Ascending aorta (tissue), 2 donors: ENCODE measurements around the gene RFT1. TPM values are rescaled to one million over a fixed set of nuclear protein-coding genes. Genes with fewer than 3 reads are reported as not detected.
A peak's percentile ranks its signal among the peaks of the same experiment; 100 is the strongest.

Source experiments
- DNase-seq, 2 donors: peaks; one replicate each; pipeline ENCODE4 v3.0.0-alpha.2; 2019; ENCODE audit warnings: low spot score in 2 of 2
- H3K27ac ChIP-seq, 2 donors: fragments of 200-600 bp; sonication (generic); one replicate each; pipeline ENCODE4 v1.5.1; 2016 to 2017; ENCODE audit warnings: mild to moderate bottlenecking in 1 of 2
- H3K27me3 ChIP-seq: fragments of 200-600 bp; sonication (generic); one replicate; pipeline ENCODE4 v1.5.1; 2017
- H3K36me3 ChIP-seq, 2 donors: fragments of 200-600 bp; sonication (generic); one replicate each; pipeline ENCODE4 v1.5.1; 2016
- H3K4me1 ChIP-seq, 2 donors: fragments of 200-600 bp; sonication (generic); one replicate each; pipeline ENCODE4 v1.5.1; 2016 to 2017; ENCODE audit warnings: mild to moderate bottlenecking in 1 of 2
- H3K4me3 ChIP-seq, 2 donors: fragments of 200-600 bp; sonication (generic); one replicate each; pipeline ENCODE4 v1.5.1; 2016 to 2017; ENCODE audit warnings: mild to moderate bottlenecking in 1 of 2
- H3K9me3 ChIP-seq, 2 donors: fragments of 200-600 bp; sonication (generic); one replicate each; pipeline ENCODE4 v1.5.1; 2016
- intact Hi-C: fragments of 100-400 bp; cut with DNase I; formaldehyde crosslinking; loops from one replicate; pipeline ENCODE4 v1.15.1; 2023
- total RNA-seq: library from RNA; depleted of rRNA; stranded (reverse); fragments of >200 nt; gene quantifications from one replicate; pipeline ENCODE4 v1.1.0, GENCODE V29; 2016
- TF ChIP-seq, protein P1 (sequence below), 3 experiments: fragments of 200-600 bp in 2 of 3; fragments of 450-650 bp in 1 of 3; sonication (generic) in 2 of 3; IDR thresholded peaks; one replicate each; pipeline ENCODE4 v1.5.1; 2016 to 2019; ENCODE audit warnings: antibody characterized with exemption in 3 of 3, mild to moderate bottlenecking in 1 of 3, moderate library complexity in 1 of 3

Gene RFT1
- total RNA-seq, 1 donor from 2014 or later, result 12.1 TPM

DNA sequence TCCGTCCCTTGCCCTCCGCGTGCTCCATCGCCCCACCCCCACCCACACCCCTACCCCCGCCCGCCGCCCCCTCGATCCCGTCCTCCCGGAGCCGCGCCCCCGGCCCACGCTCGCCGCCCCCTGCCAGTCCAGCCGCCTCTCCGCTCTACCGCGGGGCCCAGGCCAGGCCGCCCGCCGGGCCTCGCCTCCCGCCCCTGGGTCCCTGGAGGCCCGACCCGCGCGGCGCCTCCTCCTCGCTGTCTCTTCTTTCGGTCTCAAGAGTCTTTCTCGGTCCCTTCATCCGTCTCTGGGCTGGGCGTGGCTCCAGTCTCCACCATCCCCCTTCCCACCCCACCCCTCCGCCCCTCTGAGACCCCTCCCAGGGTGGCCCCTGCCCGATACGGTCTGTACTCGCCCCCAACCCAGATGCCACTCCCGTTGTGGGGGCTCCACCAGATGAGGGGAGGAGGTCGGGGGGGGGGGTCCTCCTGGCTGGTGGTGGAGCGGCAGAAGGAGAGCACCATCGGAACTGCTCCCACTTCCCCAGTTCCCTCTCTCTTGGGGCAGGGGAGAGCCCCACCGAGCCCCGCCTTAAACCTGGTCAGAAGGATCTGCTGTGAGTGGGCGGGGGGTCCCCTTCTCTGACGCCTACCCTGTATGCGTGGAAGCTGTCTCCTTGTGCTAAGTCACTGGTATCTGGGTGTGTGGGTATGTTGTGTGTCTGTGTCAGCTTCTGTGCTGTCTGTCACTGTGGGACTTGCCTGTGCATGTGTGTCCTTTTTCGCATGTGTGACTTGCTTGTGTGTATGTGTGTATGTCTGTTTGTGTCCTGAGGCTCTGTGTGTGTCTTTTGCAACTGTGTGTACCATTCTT lies 31.8 kb upstream of the RFT1 start:
- Histone ChIP-seq H3K27me3 (no peaks in the 10 kb centered on the region), H3K27ac (peak overlapping the region; percentile 81 to 93), H3K4me1 (peaks cover 11 to 32% of the 10 kb centered on the region in 2 donors), H3K4me3 (peak overlapping the region; percentile 88 to 90), H3K36me3 (no peaks in the 10 kb centered on the region), H3K9me3 (no peaks in the 10 kb centered on the region)
- intact Hi-C loops, result loop anchor here (1.0 to 2.0 kb wide), 3 partner anchors 28 to 33 kb away; partner anchors contain the start of gene RFT1
- TF ChIP-seq, protein P1, sequence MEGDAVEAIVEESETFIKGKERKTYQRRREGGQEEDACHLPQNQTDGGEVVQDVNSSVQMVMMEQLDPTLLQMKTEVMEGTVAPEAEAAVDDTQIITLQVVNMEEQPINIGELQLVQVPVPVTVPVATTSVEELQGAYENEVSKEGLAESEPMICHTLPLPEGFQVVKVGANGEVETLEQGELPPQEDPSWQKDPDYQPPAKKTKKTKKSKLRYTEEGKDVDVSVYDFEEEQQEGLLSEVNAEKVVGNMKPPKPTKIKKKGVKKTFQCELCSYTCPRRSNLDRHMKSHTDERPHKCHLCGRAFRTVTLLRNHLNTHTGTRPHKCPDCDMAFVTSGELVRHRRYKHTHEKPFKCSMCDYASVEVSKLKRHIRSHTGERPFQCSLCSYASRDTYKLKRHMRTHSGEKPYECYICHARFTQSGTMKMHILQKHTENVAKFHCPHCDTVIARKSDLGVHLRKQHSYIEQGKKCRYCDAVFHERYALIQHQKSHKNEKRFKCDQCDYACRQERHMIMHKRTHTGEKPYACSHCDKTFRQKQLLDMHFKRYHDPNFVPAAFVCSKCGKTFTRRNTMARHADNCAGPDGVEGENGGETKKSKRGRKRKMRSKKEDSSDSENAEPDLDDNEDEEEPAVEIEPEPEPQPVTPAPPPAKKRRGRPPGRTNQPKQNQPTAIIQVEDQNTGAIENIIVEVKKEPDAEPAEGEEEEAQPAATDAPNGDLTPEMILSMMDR (IDR thresholded peaks at IDR 0.05), result no peak
- DNase-seq, result peak in 1 of 2 donors; percentile 18

DNA sequence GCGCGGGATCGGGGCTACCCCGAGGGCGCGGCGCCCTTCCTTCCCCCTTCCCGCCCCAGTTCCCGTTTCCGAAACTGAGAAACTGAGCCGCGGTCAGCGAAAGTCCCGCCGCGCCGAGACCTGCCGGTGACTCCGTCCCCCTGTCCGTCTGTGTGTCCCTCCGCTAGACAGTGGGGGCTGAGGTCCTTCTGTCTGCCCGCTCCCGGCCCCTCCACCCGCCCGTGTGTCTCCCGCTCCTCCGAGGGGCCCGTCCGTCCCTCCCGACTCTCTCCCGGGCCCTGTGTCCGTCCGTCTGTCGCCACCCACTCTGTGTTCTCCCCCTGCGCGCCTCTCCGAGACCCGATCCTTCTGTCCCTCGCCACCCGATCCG lies 31.2 kb upstream of the RFT1 start:
- TF ChIP-seq, protein P1 (IDR thresholded peaks at IDR 0.05), result no peak
- H3K36me3 ChIP-seq, result no peaks in the 10 kb centered on the region
- no peaks in the 10 kb centered on the region for H3K9me3 ChIP-seq
- DNase-seq, result no peak
- H3K4me1 ChIP-seq, result peaks cover 6 to 26% of the 10 kb centered on the region in 2 donors
- H3K4me3 ChIP-seq, result peak overlapping the region; percentile 88 to 90
- H3K27me3 ChIP-seq, result no peaks in the 10 kb centered on the region
- peak overlapping the region; percentile 81 to 93 for H3K27ac ChIP-seq
- intact Hi-C loops, result loop anchor here (1.0 to 2.0 kb wide), 3 partner anchors 27 to 33 kb away; partner anchors contain the start of gene RFT1

DNA sequence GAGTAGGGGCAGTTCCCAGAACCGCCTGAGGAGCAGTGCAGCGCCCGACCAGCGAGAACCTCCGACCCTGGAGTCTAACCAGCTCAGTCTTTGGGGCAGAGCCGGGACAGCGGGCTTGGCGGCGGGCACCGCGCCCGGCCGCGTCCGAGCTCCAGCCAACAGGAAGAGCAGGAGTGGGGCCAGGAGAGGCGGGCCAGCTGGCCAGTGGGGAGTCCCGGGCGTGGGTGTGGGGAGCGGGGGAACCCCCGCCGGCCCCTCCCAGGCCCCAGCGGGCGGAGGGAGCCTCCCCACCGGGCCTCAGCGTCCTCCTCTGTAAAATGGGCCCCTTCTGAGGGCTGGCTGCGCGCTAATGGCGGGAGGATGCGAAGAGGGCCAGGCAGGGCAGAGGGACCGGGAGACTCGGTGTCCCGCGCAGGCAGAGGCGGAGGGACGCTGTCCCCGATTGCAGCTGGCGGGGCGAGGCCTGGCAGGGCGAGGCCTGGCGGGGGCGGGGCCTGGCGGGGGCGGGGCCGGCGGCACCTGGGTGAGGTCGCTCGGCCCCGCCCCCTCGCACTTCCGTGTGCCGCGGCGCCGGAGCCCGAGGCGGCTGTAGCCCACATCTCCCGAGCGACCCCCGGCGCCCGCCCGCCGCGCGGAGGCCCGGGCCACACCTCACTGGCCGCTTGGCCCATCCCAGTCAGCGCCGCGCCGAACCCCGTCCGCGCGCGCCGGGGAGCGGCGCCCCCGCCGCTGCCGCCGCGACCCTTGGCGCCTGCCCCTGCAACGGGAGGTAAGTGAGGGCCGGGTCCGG lies 30.6 kb upstream of the RFT1 start, which contains the start of gene PRKCD:
Gene PRKCD, plus strand, starts transcription at position 550 of the 790 bp plus-strand sequence. CDS start 17,214 bp downstream, outside the sequence.
- H3K4me1 ChIP-seq, result peaks cover 6 to 23% of the 10 kb centered on the region in 2 donors
- intact Hi-C loops, result loop anchor here (1.0 to 2.0 kb wide), 3 partner anchors 27 to 34 kb away; partner anchors contain the start of gene RFT1
- DNase-seq, result peak; percentile 59 to 95

DNA sequence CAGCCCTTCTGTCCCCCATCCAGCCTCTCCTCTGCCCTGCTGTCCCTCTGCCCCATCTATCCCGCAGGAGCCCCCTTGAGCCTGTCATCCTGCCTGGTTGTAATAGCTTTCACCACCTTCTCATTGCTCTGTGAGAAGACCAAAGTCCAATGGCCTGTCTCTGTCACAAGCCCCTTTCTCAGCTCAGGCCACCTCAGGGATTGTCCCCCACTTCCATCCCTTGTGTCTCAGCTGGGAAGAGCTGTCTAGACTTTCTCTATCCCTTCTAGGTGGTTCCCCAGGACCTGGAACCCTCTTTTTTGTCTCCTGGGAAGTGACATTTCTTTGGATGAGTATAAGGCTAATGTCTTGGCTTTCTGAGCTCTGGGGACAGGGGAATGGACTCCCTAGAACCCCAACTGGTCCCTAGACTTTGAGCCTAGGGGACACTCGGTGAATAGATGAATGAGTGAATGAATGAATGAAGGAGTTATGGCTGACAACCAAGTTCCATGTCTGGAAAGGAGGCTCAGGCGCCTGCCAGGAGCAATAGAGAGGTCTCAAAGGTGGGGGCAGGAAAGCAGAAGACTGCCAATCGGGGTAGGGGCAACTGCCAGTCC lies 29.9 kb upstream of the RFT1 start:
- Histone ChIP-seq H3K4me3 (peak overlapping the region; percentile 88 to 90), H3K9me3 (no peaks in the 10 kb centered on the region), H3K36me3 (no peaks in the 10 kb centered on the region), H3K27me3 (no peaks in the 10 kb centered on the region), H3K4me1 (peaks cover 6 to 30% of the 10 kb centered on the region in 2 donors), H3K27ac (peak overlapping the region; percentile 79 to 93)
- intact Hi-C loops, result loop anchor here (2.0 kb wide), 1 partner anchor 35 kb away; no protein-coding TSS in a partner anchor
- TF ChIP-seq, protein P1 (IDR thresholded peaks at IDR 0.05), result no peak
- no peak for DNase-seq

More for the DNA sequence above, 30.6 kb upstream of the RFT1 start, which contains the start of gene PRKCD:
- no peaks in the 10 kb centered on the region for H3K36me3 ChIP-seq
- no peaks in the 10 kb centered on the region for H3K27me3 ChIP-seq
- H3K4me3 ChIP-seq, result peak within 1 kb of the TSS; percentile 88 to 90
- H3K9me3 ChIP-seq, result no peaks in the 10 kb centered on the region
- TF ChIP-seq, protein P1 (IDR thresholded peaks at IDR 0.05), result peak; percentile 68 to 81 (median 80)
- peak within 1 kb of the TSS; percentile 81 to 93 for H3K27ac ChIP-seq
